GM13977 (cell line): Measurements from ENCODE around the gene DHH.

Source experiments
- DNase-seq: peaks from one replicate; pipeline ENCODE4 v3.0.0; 2012; ENCODE audit warnings: low spot score
- CTCF ChIP-seq: IDR thresholded peaks from 2 replicates; pipeline ENCODE4 v1.5.1; 2012; ENCODE audit warnings: mild to moderate bottlenecking, control low read depth; ENCODE audit not compliant: insufficient read depth; ENCODE audit errors: extremely low read depth, missing control alignments
- in situ Hi-C: fragments of 300-500 bp; cut with MboI; formaldehyde crosslinking; loops from one replicate; pipeline ENCODE4 v1.12.0; 2022; ENCODE audit warnings: low sequenced_read_pairs, low pct_unique_long_range_greater_than_20kb, mixed read lengths, inconsistent platforms; ENCODE audit not compliant: unreplicated experiment

The DHH gene

GRCh38 chr12:49091056-49091835 is 3.4 kb downstream of the DHH start:
- TF ChIP-seq CTCF: no peak
- in situ Hi-C loops: no loop called here
- DNase-seq: no peak

GRCh38 chr12:49089821-49090773 is 4.5 kb downstream of the DHH start:
- peak; percentile 19 for TF ChIP-seq CTCF
- DNase-seq: peak; percentile 45
- in situ Hi-C loops: no loop called here

GRCh38 chr12:49088932-49089330 is 5.7 kb downstream of the DHH start:
- in situ Hi-C loops: no loop called here
- no peak for DNase-seq
- no peak for TF ChIP-seq CTCF

GRCh38 chr12:49088150-49088931 is 6.3 kb downstream of the DHH start:
- in situ Hi-C loops: no loop called here
- TF ChIP-seq CTCF: peak; percentile 93

GRCh38 chr12:49086116-49086515 is 8.5 kb downstream of the DHH start:
- in situ Hi-C loops: no loop called here
- DNase-seq: no peak
- no peak for TF ChIP-seq CTCF

More at GRCh38 chr12:49088150-49088931, 6.3 kb downstream of the DHH start:
- peak; percentile 89 for DNase-seq

GRCh38 chr12:49084438-49084837 is 10.2 kb downstream of the DHH start:
- in situ Hi-C loops: no loop called here
- no peak for TF ChIP-seq CTCF
- no peak for DNase-seq
